Stimulated activated naive CD8-positive, alpha-beta T cell treated with anti-CD3 and anti-CD28 coated beads, Interleukin-15, amount 100 ng/mL, for 72 hours (primary cell): ENCODE data around the gene PAQR7.

ENCODE experiments used
- ATAC-seq: fragments of 150-1000 bp; cut with Tn5 transposase; 2 replicates; pipeline ENCODE4 v1.10.0; 2021; ENCODE audit warnings: mild to moderate bottlenecking, moderate library complexity
- DNase-seq, 2 donors: peaks; one replicate each; pipeline ENCODE4 v3.0.0; 2021 to 2022
- H3K27ac Mint-ChIP-seq, 2 donors: one replicate each; pipeline ENCODE4 v1.8.0; 2022; ENCODE audit warnings: mild to moderate bottlenecking in 2 of 2, mixed read lengths in 2 of 2, moderate library complexity in 2 of 2
- H3K27me3 Mint-ChIP-seq: one replicate; pipeline ENCODE4 v1.8.0; 2022; ENCODE audit warnings: mixed read lengths
- H3K4me1 Mint-ChIP-seq: one replicate; pipeline ENCODE4 v1.8.0; 2022; ENCODE audit warnings: mild to moderate bottlenecking, mixed read lengths
- H3K4me3 Mint-ChIP-seq, 2 donors: one replicate each; pipeline ENCODE4 v1.8.0; 2022; ENCODE audit warnings: mild to moderate bottlenecking in 2 of 2, mixed read lengths in 2 of 2, moderate library complexity in 1 of 2
- H3K9me3 Mint-ChIP-seq, 2 donors: one replicate each; pipeline ENCODE4 v1.8.0; 2022; ENCODE audit warnings: mixed read lengths in 2 of 2

PAQR7 gene

GRCh38 chr1:25821630-25822091 lies 53.8 kb downstream of the PAQR7 start:
- Mint-ChIP-seq H3K4me3 (peak overlapping the region; percentile 92 to 99), H3K9me3 (no peaks in the 10 kb centered on the region), H3K4me1 (peaks cover 39% of the 10 kb centered on the region), H3K27ac (peak overlapping the region in 1 of 2 donors; percentile 98), H3K27me3 (no peaks in the 10 kb centered on the region)
- no peak for ATAC-seq
- DNase-seq = no peak

DNA sequence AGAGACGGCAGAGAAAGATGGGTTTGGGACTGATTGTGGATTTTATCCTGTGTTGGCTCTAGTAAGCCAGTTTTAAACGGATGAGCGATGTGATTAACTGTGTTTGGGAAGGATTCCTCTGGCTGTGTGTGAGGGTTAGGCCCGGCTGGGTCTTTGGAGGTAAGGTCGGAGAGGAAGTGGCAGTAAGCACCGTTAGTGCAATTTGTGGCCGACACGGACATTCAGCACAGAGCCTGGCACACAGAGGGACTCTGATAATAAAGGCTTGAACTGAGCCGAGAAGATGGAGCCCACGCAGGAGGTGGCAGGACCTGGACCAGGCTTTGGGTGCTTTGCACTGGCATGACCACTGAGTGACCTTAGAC lies 54.4 kb downstream of the PAQR7 start:
- DNase-seq (no peak), ATAC-seq (no peak)
- Mint-ChIP-seq H3K27ac (peak overlapping the region; percentile 97 to 98), H3K4me3 (peak overlapping the region; percentile 92 to 99), H3K27me3 (no peaks in the 10 kb centered on the region), H3K4me1 (peaks cover 39% of the 10 kb centered on the region), H3K9me3 (no peaks in the 10 kb centered on the region)

- Mint-ChIP-seq H3K9me3 (no peaks in the 10 kb centered on the region), H3K27ac (peak overlapping the region; percentile 97 to 98), H3K4me1 (peaks cover 39% of the 10 kb centered on the region), H3K27me3 (no peaks in the 10 kb centered on the region), H3K4me3 (peak overlapping the region; percentile 92 to 99)
- peak; percentile 82 for ATAC-seq
- DNase-seq = peak; percentile 76 to 83
Measured at GRCh38 chr1:25820247-25821111, 55.0 kb downstream of the PAQR7 start.

GRCh38 chr1:25819491-25820246 lies 55.8 kb downstream of the PAQR7 start, which contains the start of gene MTFR1L:
MTFR1L (plus strand) TSS chr1:25819954; CDS start chr1:25823105, 3,151 bp downstream.
- no peaks in the 10 kb centered on the region for H3K27me3 Mint-ChIP-seq
- ATAC-seq (peak; percentile 90), DNase-seq (peak; percentile 94 to 96)
- peak within 1 kb of the TSS; percentile 92 to 99 for H3K4me3 Mint-ChIP-seq
- peaks cover 39% of the 10 kb centered on the region for H3K4me1 Mint-ChIP-seq
- peak within 1 kb of the TSS; percentile 97 to 98 for H3K27ac Mint-ChIP-seq
- H3K9me3 Mint-ChIP-seq = no peaks in the 10 kb centered on the region

DNA sequence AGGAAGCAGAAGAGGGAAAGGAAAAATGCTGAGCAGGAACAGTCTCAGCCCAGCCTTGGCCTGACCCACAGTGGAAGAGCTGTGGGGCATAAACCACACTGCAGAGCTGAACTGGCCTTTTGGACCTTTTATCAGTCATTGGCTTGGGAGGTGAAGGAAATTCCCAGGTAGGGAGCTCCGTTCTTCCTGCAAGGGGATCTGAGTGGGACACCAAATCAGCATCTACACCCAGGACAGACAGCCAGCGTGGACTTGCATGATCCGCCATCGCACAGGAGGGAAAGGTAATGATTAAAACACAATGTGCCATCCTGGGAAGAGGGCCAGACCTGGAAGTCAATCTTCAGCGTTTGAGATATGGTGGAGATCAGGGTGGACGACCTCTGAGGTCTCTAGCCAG lies 56.9 kb downstream of the PAQR7 start:
- Mint-ChIP-seq H3K27ac (peak overlapping the region in 1 of 2 donors; percentile 91), H3K27me3 (no peaks in the 10 kb centered on the region), H3K4me3 (peak overlapping the region; percentile 92 to 99), H3K9me3 (no peaks in the 10 kb centered on the region), H3K4me1 (peaks cover 39% of the 10 kb centered on the region)
- ATAC-seq (no peak), DNase-seq (no peak)

GRCh38 chr1:25817840-25818501 lies 57.5 kb downstream of the PAQR7 start:
- H3K4me1 Mint-ChIP-seq = peaks cover 39% of the 10 kb centered on the region
- H3K4me3 Mint-ChIP-seq = peak overlapping the region; percentile 92 to 99
- peak overlapping the region in 1 of 2 donors; percentile 84 for H3K27ac Mint-ChIP-seq

GRCh38 chr1:25816112-25816718 lies 59.3 kb downstream of the PAQR7 start:
- no peak for DNase-seq
- Mint-ChIP-seq H3K27ac (no peak overlapping the region), H3K27me3 (no peaks in the 10 kb centered on the region), H3K4me3 (no peak overlapping the region), H3K9me3 (no peaks in the 10 kb centered on the region), H3K4me1 (peaks cover 28% of the 10 kb centered on the region)
- ATAC-seq = no peak

More at GRCh38 chr1:25817840-25818501, 57.5 kb downstream of the PAQR7 start:
- Mint-ChIP-seq H3K9me3 (no peaks in the 10 kb centered on the region), H3K27me3 (no peaks in the 10 kb centered on the region)
- ATAC-seq = no peak
- DNase-seq = no peak

GRCh38 chr1:25815208-25816111 lies 60.0 kb downstream of the PAQR7 start:
- DNase-seq (no peak), ATAC-seq (no peak)
- Mint-ChIP-seq H3K27me3 (no peaks in the 10 kb centered on the region), H3K4me1 (peaks cover 29% of the 10 kb centered on the region), H3K27ac (no peak overlapping the region), H3K4me3 (no peak overlapping the region), H3K9me3 (no peaks in the 10 kb centered on the region)

DNA sequence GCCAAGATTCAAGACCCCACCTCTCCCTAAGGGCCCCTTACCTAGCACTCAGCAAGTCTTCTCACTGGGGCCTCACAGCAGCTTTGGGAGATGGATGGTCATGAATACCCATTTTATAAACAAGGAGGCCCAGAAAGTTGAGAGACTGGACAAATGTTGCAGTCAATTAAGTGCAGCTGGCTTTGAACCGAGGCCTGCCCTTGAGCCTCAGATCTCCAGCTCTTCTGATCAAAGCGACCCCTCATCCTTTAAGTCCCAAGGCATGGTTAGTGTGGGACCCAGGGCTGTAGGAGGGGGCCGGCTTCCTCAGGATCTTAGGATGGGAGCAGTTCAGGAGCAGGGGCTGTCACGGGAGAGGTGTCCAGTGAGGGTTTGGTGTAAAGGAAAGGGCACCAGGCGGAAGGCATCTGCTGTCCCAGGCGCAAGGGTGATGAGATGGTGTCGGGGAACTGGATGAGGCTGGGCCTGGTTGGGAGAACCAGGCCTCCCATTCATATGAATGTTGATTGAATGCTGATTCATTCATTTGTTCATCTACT lies 60.9 kb downstream of the PAQR7 start:
- no peak for ATAC-seq
- peak overlapping the region in 1 of 2 donors; percentile 4 for H3K27ac Mint-ChIP-seq
- no peaks in the 10 kb centered on the region for H3K27me3 Mint-ChIP-seq
- DNase-seq = no peak
- peaks cover 37% of the 10 kb centered on the region for H3K4me1 Mint-ChIP-seq
- no peaks in the 10 kb centered on the region for H3K9me3 Mint-ChIP-seq
- no peak overlapping the region for H3K4me3 Mint-ChIP-seq

DNA sequence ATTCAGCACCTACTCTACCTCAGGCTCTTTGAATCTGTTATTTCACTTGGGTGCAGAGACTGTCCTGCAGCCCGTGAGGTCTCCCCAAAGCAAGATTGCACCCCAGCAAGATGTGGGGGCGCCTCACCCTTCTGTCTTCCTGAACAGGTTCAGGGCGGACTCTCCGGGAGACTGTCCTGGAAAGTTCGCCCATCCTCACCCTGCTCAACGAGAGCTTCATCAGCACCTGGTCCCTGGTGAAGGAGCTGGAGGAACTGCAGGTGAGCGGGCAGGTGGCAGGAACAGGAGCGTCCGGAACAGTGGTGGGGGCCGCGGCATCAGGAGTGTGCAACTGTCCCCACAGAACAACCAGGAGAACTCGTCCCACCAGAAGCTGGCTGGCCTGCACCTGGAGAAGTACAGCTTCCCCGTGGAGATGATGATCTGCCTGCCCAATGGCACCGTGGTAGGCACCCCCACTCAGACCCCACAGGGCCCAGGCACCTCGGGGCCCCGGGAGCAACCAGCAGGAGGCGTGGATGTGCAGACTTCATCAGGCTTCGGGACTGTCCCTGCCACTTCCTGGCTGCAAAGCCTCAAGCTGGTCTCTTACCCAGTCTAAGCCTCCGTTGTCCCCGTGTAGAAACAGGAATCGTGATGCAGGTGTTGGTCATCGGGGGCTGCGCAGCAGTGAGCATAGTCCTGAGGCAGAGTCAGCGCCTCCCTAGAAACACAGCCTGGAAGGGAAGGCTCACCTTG lies 61.6 kb downstream of the PAQR7 start:
- Mint-ChIP-seq H3K4me1 (peaks cover 37% of the 10 kb centered on the region), H3K4me3 (no peak overlapping the region), H3K9me3 (no peaks in the 10 kb centered on the region), H3K27me3 (no peaks in the 10 kb centered on the region), H3K27ac (no peak overlapping the region)
- ATAC-seq (no peak), DNase-seq (no peak)

GRCh38 chr1:25813071-25813733 lies 62.3 kb downstream of the PAQR7 start:
- ATAC-seq (no peak), DNase-seq (no peak)
- Mint-ChIP-seq H3K27ac (no peak overlapping the region), H3K27me3 (no peaks in the 10 kb centered on the region), H3K4me1 (peaks cover 30% of the 10 kb centered on the region), H3K9me3 (no peaks in the 10 kb centered on the region), H3K4me3 (no peak overlapping the region)
